Cardiac fibroblast (primary cell): Measurements from ENCODE around the gene PROM1.

Experiments used
- DNase-seq, 2 donors: peaks; one replicate each; pipeline versions ENCODE4 v3.0.0 to v3.0.0-alpha.2; 2010; ENCODE audit warnings: low read depth in 2 of 2
- H3K4me3 ChIP-seq, 2 donors: replicated peaks in 1 of 2; 1 replicate in 1 of 2; 2 replicates in 1 of 2; pipeline ENCODE4 v1.5.1; 2011; ENCODE audit warnings: low read depth in 2 of 2, low read length in 2 of 2, mild to moderate bottlenecking in 2 of 2, moderate library complexity in 1 of 2
- CTCF ChIP-seq: IDR thresholded peaks from one replicate; pipeline ENCODE4 v1.5.1; 2011; ENCODE audit warnings: low read depth, mild to moderate bottlenecking, low read length, inconsistent platforms

PROM1 gene

DNA sequence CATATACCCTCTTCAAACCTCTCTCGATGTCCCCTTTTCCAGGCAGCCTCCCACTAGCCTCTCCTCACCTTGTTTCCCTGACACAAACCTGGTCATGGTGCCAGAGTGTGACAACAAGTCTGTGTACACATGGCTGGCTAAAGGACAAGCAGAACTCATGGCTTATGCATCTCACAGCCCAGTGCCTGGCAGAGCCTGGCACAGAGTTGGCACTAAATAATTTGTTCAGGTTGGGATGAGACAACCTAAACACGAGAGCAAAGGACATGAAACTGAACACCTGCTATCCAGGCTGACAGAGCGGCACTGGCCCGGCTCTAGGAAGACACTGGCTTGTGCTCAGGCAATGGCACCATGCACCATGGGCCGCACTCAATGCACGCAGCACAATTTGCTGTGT lies 72.7 kb downstream of the PROM1 start:
- DNase-seq = no peak
- TF ChIP-seq CTCF = no peak
- H3K4me3 ChIP-seq = no peak overlapping the region

DNA sequence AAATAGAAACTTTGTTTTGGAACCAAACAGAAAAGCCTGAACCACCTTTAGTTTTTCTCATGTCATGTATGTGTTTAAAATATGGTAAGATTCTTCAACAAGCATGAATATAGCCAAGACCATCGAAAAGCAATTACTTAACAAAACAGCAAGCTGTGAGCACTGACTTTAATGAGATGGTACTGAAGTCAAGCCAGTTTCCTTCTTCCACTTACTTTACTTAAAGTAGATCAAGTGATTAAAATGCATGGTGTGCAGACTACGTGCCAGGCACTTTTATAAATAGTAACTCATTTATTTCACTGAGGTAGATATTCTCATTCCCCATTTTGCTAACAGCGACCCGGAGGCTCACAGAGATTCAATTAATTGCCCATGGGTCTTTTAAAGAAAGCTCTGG lies 74.7 kb downstream of the PROM1 start:
- no peak overlapping the region for H3K4me3 ChIP-seq
- no peak for DNase-seq
- TF ChIP-seq CTCF = no peak

- no peak for TF ChIP-seq CTCF
- no peak for DNase-seq
- H3K4me3 ChIP-seq = no peak overlapping the region
These were observed 76.2 kb downstream of the PROM1 start for GRCh38 chr4:16007471-16008095.

DNA sequence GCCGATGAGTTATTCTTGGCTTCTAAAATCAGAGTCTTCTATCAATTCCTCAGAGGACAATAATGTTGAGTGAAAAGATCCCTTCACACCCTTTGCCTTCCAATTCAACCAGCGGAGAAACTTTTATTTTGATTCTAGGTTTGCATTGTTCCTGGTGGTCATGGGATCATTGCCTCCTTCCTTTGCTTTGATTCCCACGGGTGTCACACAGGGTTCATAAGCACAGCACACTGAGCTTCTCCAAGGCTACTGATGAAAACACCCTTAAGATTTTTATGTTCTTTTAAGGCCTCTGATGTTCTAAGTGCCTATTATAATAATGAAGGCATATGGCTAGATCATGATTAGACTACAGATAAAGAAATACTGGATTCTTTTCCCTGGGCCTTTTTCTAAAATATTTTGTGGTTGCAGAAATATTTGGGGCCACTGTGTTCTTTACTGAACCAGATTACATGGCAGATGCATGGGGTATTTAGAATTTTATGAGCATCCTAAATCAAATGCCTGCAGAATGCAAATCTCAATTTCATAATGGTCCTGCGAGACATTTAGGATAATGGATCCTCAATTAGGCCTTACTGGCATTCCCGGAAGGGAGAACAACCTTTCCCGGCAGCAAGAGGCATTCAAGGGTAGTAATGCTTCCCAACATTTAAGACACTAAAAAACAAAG lies 76.9 kb downstream of the PROM1 start:
- no peak for TF ChIP-seq CTCF
- no peak overlapping the region for H3K4me3 ChIP-seq
- no peak for DNase-seq

- no peak for DNase-seq
- no peak overlapping the region for H3K4me3 ChIP-seq
- TF ChIP-seq CTCF = no peak
These were observed 78.1 kb downstream of the PROM1 start for GRCh38 chr4:16005676-16006075.

DNA sequence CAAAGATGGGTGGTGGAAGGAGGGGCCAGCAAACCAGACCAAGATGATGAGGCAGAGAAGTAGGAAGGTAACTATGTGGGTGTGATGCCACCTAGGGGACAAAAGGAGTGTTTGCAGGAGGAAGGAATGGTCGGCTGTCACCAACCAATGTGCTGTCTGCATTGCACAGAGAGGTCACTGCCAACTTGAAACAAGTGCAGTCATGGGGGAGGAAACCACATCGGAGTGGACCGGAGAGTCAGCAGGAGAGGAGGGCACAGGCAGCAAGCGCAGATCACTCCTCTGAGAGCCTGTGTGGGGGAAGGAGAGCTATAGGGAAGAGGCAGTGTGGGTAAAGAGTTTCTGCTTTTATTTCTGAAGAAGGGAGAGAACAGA lies 82.4 kb downstream of the PROM1 start:
- TF ChIP-seq CTCF = peak; percentile 83
- peak; percentile 74 to 80 for DNase-seq
- no peak overlapping the region for H3K4me3 ChIP-seq
